Tibial nerve (tissue), 3 donors: ENCODE measurements around the gene GGACT.

Experiments used
- CTCF ChIP-seq, 5 experiments: fragments of 200-600 bp in 3 of 5; fragments of 450-650 bp in 2 of 5; sonication (generic) in 3 of 5; IDR thresholded peaks; one replicate each; pipeline ENCODE4 v1.5.1; 2016 to 2019; ENCODE audit warnings: antibody characterized with exemption in 5 of 5, mild to moderate bottlenecking in 3 of 5, moderate library complexity in 2 of 5
- POLR2A ChIP-seq, 2 donors: fragments of 450-650 bp; IDR thresholded peaks; one replicate each; pipeline ENCODE4 v1.6.1; 2017; ENCODE audit warnings: antibody characterized with exemption in 2 of 2, mild to moderate bottlenecking in 2 of 2, moderate library complexity in 2 of 2

DNA sequence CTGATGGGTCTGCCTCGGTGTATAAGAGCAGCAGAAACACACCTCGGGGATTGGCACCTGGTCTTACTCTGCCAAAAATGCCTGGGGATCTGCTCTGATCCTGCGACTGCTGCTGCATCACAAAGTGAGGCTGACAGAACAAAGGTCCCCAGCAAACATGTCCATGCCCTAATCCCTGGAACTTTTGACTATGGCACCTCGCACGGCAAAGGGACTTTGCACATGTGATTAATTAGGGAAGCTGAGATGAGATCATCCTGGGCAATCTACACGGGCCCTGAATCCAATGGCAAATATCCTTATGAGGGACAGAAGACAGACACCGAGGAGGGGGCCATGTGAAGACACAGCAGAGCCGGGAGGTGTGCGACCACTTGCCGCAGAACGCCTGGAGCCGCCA, 8.5 kb downstream of the GGACT start:
- TF ChIP-seq CTCF (IDR thresholded peaks at IDR 0.05) (no peak), POLR2A (IDR thresholded peaks at IDR 0.05) (no peak)
